ENCODE data around the gene ARRDC2. TPM values are rescaled to one million over a fixed set of nuclear protein-coding genes. Genes with fewer than 3 reads are reported as not detected.

ARRDC2 gene
- total and polyA plus RNA-seq, 2 experiments from 2014 or later = 3.9 to 5.5 TPM

GRCh38 chr19:17966129-17966483 is 41.9 kb upstream of the ARRDC2 start:
- H3K27me3 ChIP-seq = peaks cover 12% of the 10 kb centered on the region

GRCh38 chr19:17966550-17967256 is 41.3 kb upstream of the ARRDC2 start, which contains the start of gene KCNN1:
TSS of gene KCNN1 (plus strand) at chr19:17967107. CDS start at chr19:17973889, 6,782 bp downstream.
- Histone ChIP-seq H3K27me3 (peaks cover 12% of the 10 kb centered on the region), H3K27ac (peak within 1 kb of the TSS; percentile 74), H3K4me3 (no peak within 1 kb of the TSS), H3K36me3 (replicated peaks; ENCODE audit: insufficient read depth, low read depth) (no peaks in the 10 kb centered on the region), H3K9me2 (replicated peaks; ENCODE audit: insufficient read depth) (no peaks in the 10 kb centered on the region), H3K9me3 (ENCODE audit: low read depth) (no peaks in the 10 kb centered on the region), H4K20me1 (ENCODE audit: insufficient read depth, poor library complexity, severe bottlenecking) (no peaks in the 10 kb centered on the region), H3K4me2 (peak within 1 kb of the TSS; percentile 83), H2AFZ (peak within 1 kb of the TSS; percentile 46), H3K4me1 (ENCODE audit: insufficient read depth) (peaks cover 5% of the 10 kb centered on the region), H3K79me2 (no peaks in the 10 kb centered on the region)
- peak; percentile 60 for DNase-seq (ENCODE audit: low spot score)
- WGBS (ENCODE audit: low lambda C conversion rate, missing lambda C conversion rate) = 18% methylated on average over 16 of the region's 59 CpGs
- TF ChIP-seq CTCF (IDR thresholded peaks at IDR 0.05; ENCODE audit: poor library complexity) = no peak
- TF ChIP-seq EZH2phosphoT487 (IDR thresholded peaks at IDR 0.05; ENCODE audit: low read depth, severe bottlenecking, unreplicated experiment) = no peak
- no peak for TF ChIP-seq EZH2 (IDR thresholded peaks at IDR 0.05; ENCODE audit: borderline replicate concordance)

More at GRCh38 chr19:17966129-17966483, 41.9 kb upstream of the ARRDC2 start:
- no peak for DNase-seq (ENCODE audit: low spot score)
- H2AFZ ChIP-seq = no peak overlapping the region
- H3K9me3 ChIP-seq (ENCODE audit: low read depth) = no peaks in the 10 kb centered on the region
- no peak overlapping the region for H3K4me3 ChIP-seq
- peaks cover 5% of the 10 kb centered on the region for H3K4me1 ChIP-seq (ENCODE audit: insufficient read depth)
- H3K79me2 ChIP-seq = no peaks in the 10 kb centered on the region
- WGBS (ENCODE audit: low lambda C conversion rate, missing lambda C conversion rate) = 85% methylated on average over 2 of the region's 2 CpGs
- no peaks in the 10 kb centered on the region for H3K36me3 ChIP-seq (replicated peaks; ENCODE audit: insufficient read depth, low read depth)
- H4K20me1 ChIP-seq (ENCODE audit: insufficient read depth, poor library complexity, severe bottlenecking) = no peaks in the 10 kb centered on the region
- no peaks in the 10 kb centered on the region for H3K9me2 ChIP-seq (replicated peaks; ENCODE audit: insufficient read depth)
- H3K4me2 ChIP-seq = peak overlapping the region; percentile 83
- peak overlapping the region; percentile 74 for H3K27ac ChIP-seq
- TF ChIP-seq EZH2 (IDR thresholded peaks at IDR 0.05; ENCODE audit: borderline replicate concordance) (no peak), CTCF (IDR thresholded peaks at IDR 0.05; ENCODE audit: poor library complexity) (no peak), EZH2phosphoT487 (IDR thresholded peaks at IDR 0.05; ENCODE audit: low read depth, severe bottlenecking, unreplicated experiment) (no peak)

- no peaks in the 10 kb centered on the region for H4K20me1 ChIP-seq (ENCODE audit: insufficient read depth, poor library complexity, severe bottlenecking)
- no peak overlapping the region for H3K4me3 ChIP-seq
- no peaks in the 10 kb centered on the region for H3K9me3 ChIP-seq (ENCODE audit: low read depth)
- peaks cover 5% of the 10 kb centered on the region for H3K4me1 ChIP-seq (ENCODE audit: insufficient read depth)
- no peak for TF ChIP-seq EZH2phosphoT487 (IDR thresholded peaks at IDR 0.05; ENCODE audit: low read depth, severe bottlenecking, unreplicated experiment)
- no peak for TF ChIP-seq EZH2 (IDR thresholded peaks at IDR 0.05; ENCODE audit: borderline replicate concordance)
- no peak for TF ChIP-seq CTCF (IDR thresholded peaks at IDR 0.05; ENCODE audit: poor library complexity)
- no peak overlapping the region for H2AFZ ChIP-seq
- no peak overlapping the region for H3K27ac ChIP-seq
- H3K36me3 ChIP-seq (replicated peaks; ENCODE audit: insufficient read depth, low read depth) = no peaks in the 10 kb centered on the region
- 16% methylated on average over 31 of the region's 35 CpGs for WGBS (ENCODE audit: low lambda C conversion rate, missing lambda C conversion rate)
- peaks cover 12% of the 10 kb centered on the region for H3K27me3 ChIP-seq
- H3K9me2 ChIP-seq (replicated peaks; ENCODE audit: insufficient read depth) = no peaks in the 10 kb centered on the region
- no peaks in the 10 kb centered on the region for H3K79me2 ChIP-seq
- DNase-seq (ENCODE audit: low spot score) = no peak
- peak overlapping the region; percentile 79 for H3K4me2 ChIP-seq
Observed at GRCh38 chr19:17967257-17968051, 40.5 kb upstream of the ARRDC2 start.
